PC-9 (cell line): Measurements from ENCODE around the gene GLRA3. TPM values are rescaled to one million over a fixed set of nuclear protein-coding genes. Genes with fewer than 3 reads are reported as not detected.

Source experiments
- BruUV-seq: library from RNA; stranded (reverse); fragments of 400-500 nt; replicated peaks from 2 replicates; lab custom pipeline; 2021; lab: Mats Ljungman, UMichigan
- CTCF ChIA-PET: fragments of 300-600 bp; sonication (Branson Sonifier 250); formaldehyde crosslinking; loops from one replicate; lab custom pipeline; 2022; ENCODE audit warnings: antibody characterized with exemption; lab: Charles Lee
- POLR2A ChIA-PET: fragments of 300-600 bp; sonication (Branson Sonifier 250); formaldehyde crosslinking; loops from one replicate; lab custom pipeline; 2022; ENCODE audit warnings: antibody characterized with exemption; ENCODE audit not compliant: unreplicated experiment; lab: Charles Lee
- DNase-seq, 2 experiments: peaks; one replicate each; pipeline versions ENCODE4 v3.0.0 to v3.0.0-alpha.2; 2015 to 2022; ENCODE audit warnings: mixed read lengths in 1 of 2
- H2AFZ ChIP-seq: fragments of 200-600 bp; sonication (generic); 2 replicates; pipeline ENCODE4 v1.8.1; 2017; ENCODE audit warnings: antibody characterized with exemption
- H3F3A ChIP-seq: fragments of 200-600 bp; sonication (generic); 2 replicates; pipeline ENCODE4 v1.8.1; 2017; ENCODE audit warnings: antibody characterized with exemption, mild to moderate bottlenecking, low read depth; ENCODE audit not compliant: insufficient read depth
- H3K27ac ChIP-seq: fragments of 200-600 bp; sonication (generic); 2 replicates; pipeline ENCODE4 v1.6.1; 2016; ENCODE audit warnings: mixed run types
- H3K27me3 ChIP-seq: fragments of 200-600 bp; sonication (generic); 2 replicates; pipeline ENCODE4 v1.6.1; 2016; ENCODE audit warnings: low read depth, mixed run types; ENCODE audit not compliant: insufficient read depth
- H3K36me3 ChIP-seq: fragments of 200-600 bp; sonication (generic); 2 replicates; pipeline ENCODE4 v1.6.1; 2016; ENCODE audit warnings: low read depth, mixed run types
- H3K4me1 ChIP-seq: fragments of 200-600 bp; sonication (generic); replicated peaks from 2 replicates; pipeline ENCODE4 v1.6.1; 2016; ENCODE audit warnings: mixed run types; ENCODE audit not compliant: insufficient read depth
- H3K4me2 ChIP-seq: fragments of 200-600 bp; sonication (generic); 2 replicates; pipeline ENCODE4 v1.6.1; 2017; ENCODE audit warnings: mixed run types
- H3K4me3 ChIP-seq: fragments of 200-600 bp; sonication (generic); 2 replicates; pipeline ENCODE4 v1.6.1; 2016; ENCODE audit warnings: mixed run types
- H3K79me2 ChIP-seq: fragments of 200-600 bp; sonication (generic); 2 replicates; pipeline ENCODE4 v1.6.1; 2017; ENCODE audit warnings: low read depth, mixed run types
- H3K9me2 ChIP-seq: fragments of 200-600 bp; sonication (generic); 2 replicates; pipeline ENCODE4 v1.8.1; 2017; ENCODE audit warnings: mild to moderate bottlenecking; ENCODE audit not compliant: insufficient read depth
- H3K9me3 ChIP-seq: fragments of 200-600 bp; sonication (generic); 2 replicates; pipeline ENCODE4 v1.8.1; 2016; ENCODE audit warnings: low read depth; ENCODE audit not compliant: insufficient read depth
- H4K20me1 ChIP-seq: fragments of 200-600 bp; sonication (generic); 2 replicates; pipeline ENCODE4 v1.8.1; 2017; ENCODE audit not compliant: insufficient read depth
- CTCF ChIP-seq: fragments of 200-600 bp; sonication (generic); conservative IDR thresholded peaks from 2 replicates; pipeline ENCODE4 v1.6.1; 2017; ENCODE audit warnings: mixed run types, antibody characterized with exemption, mild to moderate bottlenecking, moderate library complexity
- EZH2 ChIP-seq: fragments of 200-600 bp; sonication (generic); IDR thresholded peaks from 2 replicates; pipeline ENCODE4 v1.8.0; 2017; ENCODE audit warnings: antibody characterized with exemption, low read depth
- intact Hi-C: fragments of 100-400 bp; cut with micrococcal nuclease; formaldehyde crosslinking; loops from one replicate; pipeline ENCODE4 v1.10.0; 2022; ENCODE audit not compliant: unreplicated experiment
- total RNA-seq: library from RNA; stranded (reverse); gene quantifications from 2 replicates; pipeline ENCODE4 v1.2.3, GENCODE V29; 2021

Gene GLRA3
- total RNA-seq, 1 experiment from 2014 or later: 0.39 TPM

GRCh38 chr4:174713181-174713580 is 115.9 kb downstream of the GLRA3 start:
- no peak overlapping the region for H3K27ac ChIP-seq
- BruUV-seq: no TSS peak
- intact Hi-C loops: loop anchor here (5.0 to 10.0 kb wide), 2 partner anchors 68 to 191 kb away; partner anchors contain the start of gene HPGD
- TF ChIP-seq CTCF: no peak
- no peak for TF ChIP-seq EZH2
- H3K36me3 ChIP-seq: no peaks in the 10 kb centered on the region
- H3K4me3 ChIP-seq: no peak overlapping the region
- H3K4me2 ChIP-seq: no peak overlapping the region
- no peak overlapping the region for H2AFZ ChIP-seq
- ChIA-PET CTCF (no interaction called here), POLR2A (no interaction called here)
- H3K79me2 ChIP-seq: no peaks in the 10 kb centered on the region
- no peaks in the 10 kb centered on the region for H3K4me1 ChIP-seq
- no peaks in the 10 kb centered on the region for H3K9me2 ChIP-seq
- no peaks in the 10 kb centered on the region for H4K20me1 ChIP-seq
- DNase-seq: no peak
- H3K27me3 ChIP-seq: no peaks in the 10 kb centered on the region
- H3K9me3 ChIP-seq: no peaks in the 10 kb centered on the region
- H3F3A ChIP-seq: no peaks in the 10 kb centered on the region

GRCh38 chr4:174709526-174709925 is 119.5 kb downstream of the GLRA3 start:
- no peaks in the 10 kb centered on the region for H3K79me2 ChIP-seq
- H3K4me1 ChIP-seq: no peaks in the 10 kb centered on the region
- no TSS peak for BruUV-seq
- H3K4me3 ChIP-seq: no peak overlapping the region
- no peaks in the 10 kb centered on the region for H3K9me3 ChIP-seq
- POLR2A ChIA-PET: no interaction called here
- H3K9me2 ChIP-seq: no peaks in the 10 kb centered on the region
- H3F3A ChIP-seq: no peaks in the 10 kb centered on the region
- no peak overlapping the region for H3K4me2 ChIP-seq
- H3K27ac ChIP-seq: no peak overlapping the region
- H3K36me3 ChIP-seq: no peaks in the 10 kb centered on the region
- CTCF ChIA-PET: no interaction called here
- no peaks in the 10 kb centered on the region for H4K20me1 ChIP-seq
- DNase-seq: no peak
- intact Hi-C loops: no loop called here
- no peak overlapping the region for H2AFZ ChIP-seq
- H3K27me3 ChIP-seq: no peaks in the 10 kb centered on the region
- TF ChIP-seq EZH2 (no peak), CTCF (no peak)

GRCh38 chr4:174708381-174708780 is 120.7 kb downstream of the GLRA3 start:
- Histone ChIP-seq H3K36me3 (no peaks in the 10 kb centered on the region), H3K27ac (no peak overlapping the region), H4K20me1 (no peaks in the 10 kb centered on the region), H3K9me2 (no peaks in the 10 kb centered on the region), H2AFZ (no peak overlapping the region), H3K79me2 (no peaks in the 10 kb centered on the region), H3K27me3 (no peaks in the 10 kb centered on the region), H3K4me2 (no peak overlapping the region), H3F3A (no peaks in the 10 kb centered on the region), H3K4me1 (no peaks in the 10 kb centered on the region), H3K9me3 (no peaks in the 10 kb centered on the region), H3K4me3 (no peak overlapping the region)
- ChIA-PET CTCF (no interaction called here), POLR2A (no interaction called here)
- TF ChIP-seq CTCF (no peak), EZH2 (no peak)
- BruUV-seq: no TSS peak
- no peak for DNase-seq
- intact Hi-C loops: no loop called here
